COLO668 (cell line): ENCODE results near the gene POLR3A.
A peak's percentile ranks its signal among the peaks of the same experiment; 100 is the strongest.

Experiments used
- DNase-seq: peaks from one replicate; lab custom pipeline; 2025; ENCODE audit not compliant: unreplicated experiment; lab: John Stamatoyannopoulos, UW

Gene POLR3A

GRCh38 chr10:78047314-78047891, 18.1 kb upstream of the POLR3A start:
- peak; percentile 78 for DNase-seq

GRCh38 chr10:78046711-78047269, 17.5 kb upstream of the POLR3A start:
- no peak for DNase-seq

DNA sequence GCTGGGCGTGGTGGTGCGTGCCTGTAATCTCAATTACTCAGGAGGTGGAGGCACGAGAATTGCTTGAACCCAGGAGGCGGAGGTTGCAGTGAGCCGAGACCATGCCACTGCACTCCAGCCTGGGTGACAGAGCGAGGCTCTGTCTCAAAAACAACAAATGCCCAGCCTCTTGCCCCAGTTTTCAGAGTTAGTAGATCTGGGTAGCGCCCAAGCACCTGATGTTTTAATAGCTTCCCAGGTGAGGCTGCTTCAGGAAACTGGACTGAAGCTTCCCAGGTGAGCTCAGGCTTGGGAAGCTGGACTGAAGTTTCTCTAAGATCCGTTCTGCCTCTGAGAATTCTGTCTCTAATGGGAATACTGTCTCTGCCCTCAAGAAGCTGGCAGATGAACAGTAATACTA, 16.5 kb upstream of the POLR3A start:
- no peak for DNase-seq

DNA sequence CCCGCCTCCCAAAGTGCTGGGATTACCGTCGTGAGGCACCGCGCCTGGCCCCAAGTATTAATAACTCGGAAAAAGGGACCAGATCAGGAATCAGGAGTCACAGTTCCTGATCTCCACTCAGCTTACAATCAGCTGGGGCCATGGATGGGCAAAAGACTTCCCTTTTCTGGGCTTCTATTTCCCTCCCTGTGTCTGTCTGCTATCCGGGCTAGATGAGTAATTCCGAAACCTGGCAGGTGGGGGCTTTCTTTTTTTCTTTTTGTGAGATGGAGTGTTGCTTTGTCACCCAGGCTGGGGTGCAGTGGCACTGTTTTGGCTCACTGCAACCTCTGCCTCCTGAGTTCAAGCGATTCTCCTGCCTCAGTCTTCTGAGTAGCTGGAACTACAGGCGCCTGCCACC, 15.9 kb upstream of the POLR3A start:
- DNase-seq: no peak

- DNase-seq: no peak
Observed at GRCh38 chr10:78044699-78045098, 15.4 kb upstream of the POLR3A start.

GRCh38 chr10:78044179-78044578, 14.9 kb upstream of the POLR3A start:
- no peak for DNase-seq

GRCh38 chr10:78042752-78043104, 13.4 kb upstream of the POLR3A start:
- no peak for DNase-seq

DNA sequence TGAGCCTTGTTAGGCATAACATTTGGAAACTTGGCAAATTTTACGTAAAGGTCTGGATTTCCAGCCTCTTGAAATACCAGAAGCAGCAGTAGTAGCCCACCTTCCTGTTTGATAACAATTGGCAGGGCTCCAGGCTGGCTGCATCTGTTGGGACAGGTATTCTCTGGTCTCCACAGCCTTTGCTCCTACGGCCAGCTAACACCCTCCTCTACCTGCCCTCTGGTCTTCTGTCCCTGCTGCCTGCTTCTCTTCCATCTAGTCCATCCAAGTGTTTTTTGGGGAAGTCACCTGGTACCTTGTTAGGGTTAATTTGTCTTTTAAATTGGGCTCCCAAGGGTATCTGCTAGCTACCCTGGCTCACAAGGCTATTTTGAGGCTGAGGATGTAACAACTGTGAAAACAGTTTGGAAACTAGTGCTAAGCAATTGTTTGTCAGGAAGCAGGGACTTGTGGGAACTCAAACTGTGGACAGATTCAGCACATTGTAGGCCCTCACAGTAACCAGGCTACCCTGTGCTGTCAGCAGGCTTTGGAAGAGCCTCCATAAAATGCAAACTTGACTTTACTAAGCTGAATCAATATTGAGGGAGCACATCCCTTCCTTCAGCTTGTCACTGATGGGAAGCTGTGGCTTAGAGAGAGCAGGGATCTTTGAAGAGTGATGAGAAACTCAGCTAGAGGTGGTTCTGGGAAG, 12.9 kb upstream of the POLR3A start:
- no peak for DNase-seq

DNA sequence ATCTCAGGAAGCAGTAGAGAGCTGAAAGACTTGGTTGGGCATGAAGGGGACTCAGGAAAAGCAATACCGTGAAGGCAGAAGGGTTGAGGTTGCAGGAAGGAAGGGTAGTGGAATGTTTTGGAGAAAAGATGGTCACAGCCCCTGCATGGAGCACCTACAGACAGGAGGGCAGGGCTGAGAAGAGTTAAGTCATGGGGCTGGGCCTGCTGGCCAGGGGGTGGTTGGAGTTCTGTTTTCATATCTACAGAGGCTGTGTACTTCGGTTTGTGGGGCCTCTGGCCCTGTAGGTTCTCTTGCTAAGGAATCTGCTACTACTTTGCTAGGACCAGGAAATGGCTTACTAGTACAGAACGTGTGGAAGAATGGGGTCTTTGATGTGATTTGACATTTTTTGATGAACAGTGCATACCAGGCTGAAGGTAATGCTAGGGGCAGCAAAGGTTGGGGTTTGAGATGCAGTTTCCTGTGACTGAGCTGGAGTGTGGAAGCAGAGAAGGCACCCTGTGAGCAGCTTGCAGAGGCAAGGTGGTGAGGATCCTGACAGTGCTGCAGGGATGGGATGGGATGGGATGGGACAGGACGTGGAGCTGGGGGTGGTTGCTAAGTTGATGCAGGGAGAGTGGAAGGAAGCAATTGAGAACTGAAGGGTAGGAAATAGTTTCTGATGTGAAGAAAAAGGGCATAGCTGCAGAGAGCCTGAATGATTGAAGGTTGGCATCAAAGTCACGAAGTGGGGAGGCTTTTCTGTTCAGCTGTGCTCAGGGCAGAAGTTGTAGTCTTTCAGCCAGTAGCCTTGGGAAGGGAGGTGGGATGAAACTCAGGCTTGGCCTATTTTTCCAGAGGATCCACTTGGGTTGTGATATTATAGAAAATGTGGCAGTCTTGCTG, 12.1 kb upstream of the POLR3A start:
- DNase-seq: no peak

DNA sequence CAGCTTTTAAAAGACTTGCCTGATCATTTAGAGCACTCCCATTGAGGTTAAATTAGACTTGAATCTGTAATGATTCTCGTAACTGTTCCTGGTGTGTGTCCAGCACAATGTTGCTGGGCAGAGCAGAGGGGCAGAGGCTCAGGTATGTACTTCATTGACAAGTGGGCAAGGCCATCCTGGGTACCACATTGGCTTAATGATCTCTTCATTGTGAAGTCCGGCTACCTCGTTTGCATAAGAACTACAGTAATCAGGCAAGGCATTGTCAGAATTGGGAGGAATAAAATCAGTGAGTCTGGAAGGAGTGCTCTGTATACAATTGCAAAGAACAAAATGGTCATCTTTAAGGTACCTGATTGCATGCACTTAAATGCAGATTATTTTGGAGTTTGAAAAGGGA, 10.4 kb upstream of the POLR3A start:
- DNase-seq: no peak

- no peak for DNase-seq
Observed at GRCh38 chr10:78038791-78039547, 9.7 kb upstream of the POLR3A start.

- no peak for DNase-seq
Observed at GRCh38 chr10:78038105-78038504, 8.8 kb upstream of the POLR3A start.

DNA sequence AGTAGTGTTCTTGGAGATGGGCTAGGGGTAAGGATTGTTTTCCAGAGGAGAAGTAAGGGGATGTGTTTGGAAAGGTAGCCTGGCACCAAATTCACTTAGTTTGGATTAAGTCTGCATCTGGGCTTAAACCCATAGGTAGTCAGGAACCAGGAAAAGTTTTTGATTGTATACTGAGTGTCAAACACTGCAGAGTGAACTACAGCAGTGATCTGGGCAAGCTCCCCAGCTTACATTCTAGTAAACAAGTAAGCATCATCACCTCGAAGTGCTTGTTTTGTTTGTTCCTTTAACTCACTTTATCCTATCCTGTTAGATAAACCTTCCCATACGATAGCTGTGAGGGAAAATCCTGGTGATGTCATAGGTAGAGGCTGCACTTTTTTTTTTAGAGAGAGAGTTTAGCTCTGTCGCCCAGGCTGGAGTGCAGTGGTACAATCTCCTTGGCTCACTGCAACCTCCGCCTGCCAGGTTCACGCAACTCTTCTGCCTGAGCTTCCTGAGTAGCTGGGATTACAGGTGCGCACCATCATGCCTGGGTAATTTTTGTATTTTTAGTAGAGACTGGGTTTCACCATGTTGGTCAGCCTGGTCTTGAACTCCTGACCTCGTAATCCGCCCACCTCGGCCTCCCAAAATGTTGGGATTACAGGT, 6.7 kb upstream of the POLR3A start:
- DNase-seq: no peak

DNA sequence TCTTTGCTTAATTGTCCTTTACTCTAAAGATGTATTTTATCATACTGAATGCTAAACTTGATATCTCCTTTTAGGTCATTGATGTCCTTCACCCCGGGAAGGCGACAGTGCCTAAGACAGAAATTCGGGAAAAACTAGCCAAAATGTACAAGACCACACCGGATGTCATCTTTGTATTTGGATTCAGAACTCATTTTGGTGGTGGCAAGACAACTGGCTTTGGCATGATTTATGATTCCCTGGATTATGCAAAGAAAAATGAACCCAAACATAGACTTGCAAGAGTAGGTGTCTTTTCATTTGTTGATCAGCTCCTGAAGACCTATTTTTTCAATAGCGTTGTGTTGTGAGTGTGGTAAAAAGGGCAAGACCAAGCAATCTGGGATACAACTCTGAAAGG, 6.1 kb upstream of the POLR3A start:
- DNase-seq: no peak

DNA sequence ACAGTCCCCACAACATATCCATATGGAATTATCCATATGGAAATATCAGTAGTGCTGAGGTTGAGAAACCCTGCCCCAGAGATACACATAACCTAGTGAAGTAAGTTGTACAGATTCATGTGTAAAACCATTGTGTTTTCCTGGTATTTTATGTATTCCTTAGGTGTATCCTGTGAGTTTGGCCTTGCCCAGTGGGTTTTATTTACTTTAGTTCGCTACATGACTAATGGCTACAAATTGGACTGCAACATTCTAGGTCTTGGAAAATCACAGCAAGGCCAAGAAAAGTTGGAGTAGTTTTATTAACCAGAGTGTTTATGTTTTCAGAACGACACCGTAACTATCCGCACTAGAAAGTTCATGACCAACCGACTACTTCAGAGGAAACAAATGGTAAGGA, 5.7 kb upstream of the POLR3A start:
- DNase-seq: no peak

GRCh38 chr10:78033637-78034470, 4.5 kb upstream of the POLR3A start, which contains the start of gene RPS24:
TSS of gene RPS24 (plus strand) at chr10:78033863. CDS start at chr10:78033902, 39 bp downstream.
- peak; percentile 93 for DNase-seq

- no peak for DNase-seq
Observed at GRCh38 chr10:78033387-78033636, 4.0 kb upstream of the POLR3A start.

- DNase-seq: no peak
Observed at GRCh38 chr10:78028438-78029268, 662 bp downstream of the POLR3A start.
